ENCODE data around the gene EXOC3.

EXOC3 gene

DNA sequence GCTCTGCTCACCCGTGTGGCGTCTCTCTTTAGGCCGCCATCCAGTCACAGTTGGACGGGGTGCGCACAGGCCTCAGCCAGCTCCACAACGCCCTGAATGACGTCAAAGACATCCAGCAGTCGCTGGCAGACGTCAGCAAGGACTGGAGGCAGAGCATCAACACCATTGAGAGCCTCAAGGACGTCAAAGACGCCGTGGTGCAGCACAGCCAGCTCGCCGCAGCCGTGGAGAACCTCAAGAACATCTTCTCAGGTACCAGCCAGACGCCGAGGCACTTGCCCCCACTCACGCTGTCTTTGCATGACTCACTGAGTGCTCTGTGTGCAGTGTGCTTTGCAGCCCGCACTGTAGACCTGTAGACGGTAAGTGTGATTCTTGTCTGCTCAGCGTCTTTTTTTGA lies 4.5 kb downstream of the EXOC3 start:
- TF ChIP-seq, protein P1, sequence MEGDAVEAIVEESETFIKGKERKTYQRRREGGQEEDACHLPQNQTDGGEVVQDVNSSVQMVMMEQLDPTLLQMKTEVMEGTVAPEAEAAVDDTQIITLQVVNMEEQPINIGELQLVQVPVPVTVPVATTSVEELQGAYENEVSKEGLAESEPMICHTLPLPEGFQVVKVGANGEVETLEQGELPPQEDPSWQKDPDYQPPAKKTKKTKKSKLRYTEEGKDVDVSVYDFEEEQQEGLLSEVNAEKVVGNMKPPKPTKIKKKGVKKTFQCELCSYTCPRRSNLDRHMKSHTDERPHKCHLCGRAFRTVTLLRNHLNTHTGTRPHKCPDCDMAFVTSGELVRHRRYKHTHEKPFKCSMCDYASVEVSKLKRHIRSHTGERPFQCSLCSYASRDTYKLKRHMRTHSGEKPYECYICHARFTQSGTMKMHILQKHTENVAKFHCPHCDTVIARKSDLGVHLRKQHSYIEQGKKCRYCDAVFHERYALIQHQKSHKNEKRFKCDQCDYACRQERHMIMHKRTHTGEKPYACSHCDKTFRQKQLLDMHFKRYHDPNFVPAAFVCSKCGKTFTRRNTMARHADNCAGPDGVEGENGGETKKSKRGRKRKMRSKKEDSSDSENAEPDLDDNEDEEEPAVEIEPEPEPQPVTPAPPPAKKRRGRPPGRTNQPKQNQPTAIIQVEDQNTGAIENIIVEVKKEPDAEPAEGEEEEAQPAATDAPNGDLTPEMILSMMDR (conservative IDR thresholded peaks at IDR 0.05; ENCODE audit: control insufficient read depth, insufficient read depth, low read depth, low read length) = no peak
- no peak overlapping the region for H3K4me3 ChIP-seq (ENCODE audit: control insufficient read depth, low read depth, low read length)
- DNase-seq (ENCODE audit: low read depth) = no peak

DNA sequence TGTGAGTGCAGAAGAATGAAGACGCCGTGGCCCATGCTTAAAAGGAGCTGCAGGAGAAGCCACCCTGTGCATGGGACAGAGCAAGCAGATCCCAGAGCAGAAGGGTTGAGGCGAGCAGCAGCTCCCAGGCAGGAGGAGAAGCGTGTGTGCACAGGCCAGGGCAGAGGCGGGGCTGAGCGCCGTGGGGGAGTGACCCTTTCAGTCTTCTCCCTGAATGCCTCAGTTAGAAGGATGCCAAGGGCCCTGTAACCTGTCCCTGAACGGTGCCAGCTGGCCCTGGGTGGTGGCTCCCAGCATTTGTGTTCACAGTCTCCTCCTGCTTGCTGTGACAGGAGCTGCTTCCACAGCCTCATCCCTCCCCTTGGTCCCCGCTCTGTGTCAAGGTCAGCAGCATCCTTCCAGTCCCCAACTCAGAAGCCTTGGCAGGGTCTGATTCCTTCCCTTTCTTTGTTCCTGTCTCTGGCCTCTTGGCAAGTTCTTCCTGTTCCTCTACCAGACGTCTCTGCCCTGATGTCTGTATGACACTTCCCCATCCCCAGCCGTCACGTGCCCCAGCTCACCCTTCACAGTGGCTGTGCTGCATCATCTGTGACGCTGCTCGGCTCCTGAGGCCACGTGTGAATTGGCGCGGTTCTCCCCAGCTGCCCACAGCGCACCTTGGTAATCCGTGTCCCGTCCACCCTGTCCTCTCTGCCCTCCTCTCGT lies 5.2 kb downstream of the EXOC3 start:
- TF ChIP-seq, protein P1 (conservative IDR thresholded peaks at IDR 0.05; ENCODE audit: control insufficient read depth, insufficient read depth, low read depth, low read length) = no peak
- DNase-seq (ENCODE audit: low read depth) = no peak
- H3K4me3 ChIP-seq (ENCODE audit: control insufficient read depth, low read depth, low read length) = no peak overlapping the region

DNA sequence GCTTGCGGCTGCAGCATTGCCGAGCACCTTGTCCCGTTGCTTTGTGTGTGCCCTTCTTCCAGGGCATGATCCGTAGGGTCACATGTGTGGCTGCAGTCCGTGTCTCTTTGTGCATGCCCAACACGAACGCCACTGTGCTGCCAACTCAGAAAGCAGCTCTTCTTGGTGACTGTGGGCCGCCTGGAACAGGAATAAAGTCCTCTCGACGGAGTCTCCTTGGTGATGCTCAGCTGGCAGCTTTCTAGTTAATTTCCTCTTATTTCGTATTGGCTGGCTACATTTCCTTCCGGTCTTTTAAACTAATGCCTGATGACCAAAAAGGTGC lies 5.8 kb downstream of the EXOC3 start:
- TF ChIP-seq, protein P1 (conservative IDR thresholded peaks at IDR 0.05; ENCODE audit: control insufficient read depth, insufficient read depth, low read depth, low read length) = no peak
- no peak overlapping the region for H3K4me3 ChIP-seq (ENCODE audit: control insufficient read depth, low read depth, low read length)
- DNase-seq (ENCODE audit: low read depth) = no peak

DNA sequence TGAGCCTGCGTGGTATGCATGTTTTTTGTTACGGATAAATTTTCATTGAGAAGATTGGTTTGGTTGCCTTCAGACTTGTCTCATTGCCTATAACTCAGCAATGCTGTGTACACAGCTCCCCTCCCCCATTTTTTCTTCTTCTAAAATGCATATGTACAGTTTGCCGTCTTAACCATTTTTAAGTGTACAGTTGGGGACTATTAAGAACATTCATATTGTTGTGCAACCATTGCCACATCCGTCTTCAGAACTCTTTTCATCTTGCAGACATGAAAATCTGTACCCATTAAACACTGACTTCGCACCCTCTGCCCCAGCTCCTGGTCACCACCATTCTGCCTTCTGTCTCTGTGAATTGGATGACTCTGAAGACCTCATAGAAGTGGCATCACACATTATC lies 6.2 kb downstream of the EXOC3 start:
- DNase-seq (ENCODE audit: low read depth) = no peak
- H3K4me3 ChIP-seq (ENCODE audit: control insufficient read depth, low read depth, low read length) = no peak overlapping the region
- TF ChIP-seq, protein P1 (conservative IDR thresholded peaks at IDR 0.05; ENCODE audit: control insufficient read depth, insufficient read depth, low read depth, low read length) = no peak

DNA sequence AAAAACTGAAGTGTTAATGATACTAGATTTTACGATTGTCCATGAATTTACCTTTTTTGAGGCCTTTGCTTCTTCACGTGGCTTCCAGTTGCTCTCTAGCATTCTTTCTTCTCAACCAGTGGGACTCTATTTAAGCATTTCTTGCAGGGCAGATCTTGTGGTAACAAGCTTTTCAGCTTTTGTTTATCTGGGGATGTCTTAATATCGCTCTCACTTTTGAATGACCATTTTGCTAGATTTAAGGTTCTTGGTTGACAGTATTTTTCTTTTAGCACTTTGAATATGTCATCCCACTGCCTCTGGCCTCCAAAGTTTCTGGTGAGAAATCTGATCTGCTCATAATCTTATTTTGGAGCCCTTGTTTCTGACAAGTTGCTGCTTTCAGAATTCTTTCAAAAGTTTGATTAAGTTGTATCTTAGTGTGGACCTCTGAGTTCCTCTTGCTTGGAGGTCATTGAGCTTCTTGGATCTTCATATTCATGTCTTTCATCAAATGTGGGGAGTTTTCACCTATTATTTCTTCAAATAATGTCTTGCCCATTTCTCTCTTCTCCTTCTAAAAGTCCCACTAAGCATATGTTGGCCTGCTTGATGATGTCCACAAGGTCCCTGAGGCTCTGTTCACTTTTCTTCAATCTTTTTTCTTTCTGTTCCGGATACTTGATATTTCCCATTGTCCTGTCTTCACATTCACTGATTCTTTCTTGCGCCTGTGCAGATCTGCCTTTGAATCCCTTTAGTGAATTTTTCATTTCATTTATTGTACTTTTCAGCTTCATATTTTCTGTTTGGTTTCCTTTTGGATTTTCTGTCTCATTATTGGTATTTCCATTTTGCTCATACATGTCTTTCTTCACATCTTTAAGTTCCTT lies 8.8 kb downstream of the EXOC3 start:
- no peak overlapping the region for H3K4me3 ChIP-seq (ENCODE audit: control insufficient read depth, low read depth, low read length)
- TF ChIP-seq, protein P1 (conservative IDR thresholded peaks at IDR 0.05; ENCODE audit: control insufficient read depth, insufficient read depth, low read depth, low read length) = no peak
- DNase-seq (ENCODE audit: low read depth) = no peak

DNA sequence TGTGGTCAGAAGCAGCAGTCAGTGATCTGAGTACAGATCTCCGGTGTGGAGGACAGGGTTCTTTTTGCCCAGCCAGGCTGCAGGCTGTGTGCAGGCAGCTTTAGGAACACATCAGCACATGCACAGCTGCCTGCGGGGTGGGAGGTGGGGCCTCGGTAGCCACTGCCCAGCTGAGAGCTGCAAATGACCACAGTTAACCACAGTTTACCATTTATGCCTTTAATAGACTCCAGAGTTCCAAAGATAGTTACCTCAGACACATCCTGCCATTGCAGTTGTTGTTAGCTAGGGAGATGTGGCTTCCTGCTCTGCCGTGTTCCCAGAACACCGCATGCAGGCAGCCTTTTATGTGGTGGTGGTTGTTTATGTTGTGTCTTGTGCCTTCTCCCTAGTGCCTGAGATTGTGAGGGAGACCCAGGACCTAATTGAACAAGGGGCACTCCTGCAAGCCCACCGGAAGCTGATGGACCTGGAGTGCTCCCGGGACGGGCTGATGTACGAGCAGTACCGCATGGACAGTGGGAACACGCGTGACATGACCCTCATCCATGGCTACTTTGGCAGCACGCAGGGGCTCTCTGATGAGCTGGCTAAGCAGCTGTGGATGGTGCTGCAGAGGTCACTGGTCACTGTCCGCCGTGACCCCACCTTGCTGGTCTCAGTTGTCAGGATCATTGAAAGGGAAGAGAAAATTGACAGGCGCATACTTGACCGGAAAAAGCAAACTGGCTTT lies 10.2 kb downstream of the EXOC3 start:
- no peak overlapping the region for H3K4me3 ChIP-seq (ENCODE audit: control insufficient read depth, low read depth, low read length)
- TF ChIP-seq, protein P1 (conservative IDR thresholded peaks at IDR 0.05; ENCODE audit: control insufficient read depth, insufficient read depth, low read depth, low read length) = no peak
- DNase-seq (ENCODE audit: low read depth) = no peak

Measured in fibroblast of mammary gland (primary cell).